Fibroblast of peridontal ligament (primary cell): ENCODE results near the gene ARHGAP26.
"Not testable (repeated sequence)": the region's sequence is repeated elsewhere in the genome, so short reads cannot be mapped to it uniquely, and the experiment has no call there.

Experiments
- DNase-seq: peaks from one replicate; pipeline ENCODE4 v3.0.0-alpha.2; 2010; ENCODE audit errors: extremely low read depth

ARHGAP26 gene

GRCh38 chr5:143182901-143183820, 413.0 kb downstream of the ARHGAP26 start:
- DNase-seq, result no peak

GRCh38 chr5:143183989-143184388, 413.8 kb downstream of the ARHGAP26 start:
- DNase-seq, result no peak

GRCh38 chr5:143186623-143187022, 416.4 kb downstream of the ARHGAP26 start:
- no peak for DNase-seq

- DNase-seq, result no peak
These were observed 417.3 kb downstream of the ARHGAP26 start for GRCh38 chr5:143187495-143187894.

GRCh38 chr5:143188083-143188482, 417.9 kb downstream of the ARHGAP26 start:
- DNase-seq, result no peak

- DNase-seq, result no peak
These were observed 418.5 kb downstream of the ARHGAP26 start for GRCh38 chr5:143188692-143189091.

GRCh38 chr5:143190260-143190810, 420.2 kb downstream of the ARHGAP26 start:
- no peak for DNase-seq

GRCh38 chr5:143191720-143192119, 421.5 kb downstream of the ARHGAP26 start:
- DNase-seq, result no peak

- peak; percentile 77 for DNase-seq
These were observed 422.2 kb downstream of the ARHGAP26 start for GRCh38 chr5:143192191-143192900.

- DNase-seq, result peak; percentile 70
These were observed 424.0 kb downstream of the ARHGAP26 start for GRCh38 chr5:143194206-143194605.

GRCh38 chr5:143194713-143195112, 424.5 kb downstream of the ARHGAP26 start:
- no peak for DNase-seq

- peak; percentile 75 for DNase-seq
These were observed 425.3 kb downstream of the ARHGAP26 start for GRCh38 chr5:143195491-143195890.

GRCh38 chr5:143196601-143197259, 426.6 kb downstream of the ARHGAP26 start:
- DNase-seq, result no peak

- no peak for DNase-seq
These were observed 427.1 kb downstream of the ARHGAP26 start for GRCh38 chr5:143197260-143197656.

- no peak for DNase-seq
These were observed 428.2 kb downstream of the ARHGAP26 start for GRCh38 chr5:143198332-143198731.

GRCh38 chr5:143199161-143199560, 429.0 kb downstream of the ARHGAP26 start:
- DNase-seq, result no peak

- DNase-seq, result no peak
These were observed 429.7 kb downstream of the ARHGAP26 start for GRCh38 chr5:143199843-143200242.

- peak; percentile 76 for DNase-seq
These were observed 430.7 kb downstream of the ARHGAP26 start for GRCh38 chr5:143200781-143201398.

GRCh38 chr5:143201589-143201988, 431.4 kb downstream of the ARHGAP26 start:
- DNase-seq, result peak; percentile 67

GRCh38 chr5:143203301-143203956, 433.3 kb downstream of the ARHGAP26 start:
- not testable (repeated sequence) for DNase-seq
